HG03066 (cell line): ENCODE results near the gene KCNN3.

ENCODE experiments used
- ATAC-seq: cut with Tn5 transposase; IDR thresholded peaks from one replicate; pipeline ENCODE4 v1.9.1; 2021; ENCODE audit warnings: low read depth; ENCODE audit not compliant: unreplicated experiment

Gene KCNN3

GRCh38 chr1:154881820-154882535, 11.9 kb upstream of the KCNN3 start:
- ATAC-seq = no peak

DNA sequence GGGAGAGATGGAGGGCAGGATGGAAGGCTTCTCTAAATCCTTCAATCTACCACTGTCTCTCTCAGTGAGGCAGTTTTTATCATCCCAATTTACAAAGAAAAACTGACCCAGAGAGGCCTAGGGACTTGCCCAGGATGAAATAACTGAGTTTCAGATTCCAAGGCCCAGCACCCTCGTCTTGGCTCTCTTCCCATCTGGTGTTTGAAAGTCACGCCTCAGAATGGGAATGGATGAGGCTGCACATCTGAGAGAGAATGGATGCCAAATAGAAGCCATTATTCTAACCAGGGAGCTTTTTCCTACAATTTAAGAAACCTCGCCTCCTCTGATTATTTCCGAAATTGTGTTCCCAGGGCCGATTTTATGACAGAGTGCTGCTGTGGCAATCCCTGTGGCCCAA, 10.6 kb upstream of the KCNN3 start:
- ATAC-seq = no peak

DNA sequence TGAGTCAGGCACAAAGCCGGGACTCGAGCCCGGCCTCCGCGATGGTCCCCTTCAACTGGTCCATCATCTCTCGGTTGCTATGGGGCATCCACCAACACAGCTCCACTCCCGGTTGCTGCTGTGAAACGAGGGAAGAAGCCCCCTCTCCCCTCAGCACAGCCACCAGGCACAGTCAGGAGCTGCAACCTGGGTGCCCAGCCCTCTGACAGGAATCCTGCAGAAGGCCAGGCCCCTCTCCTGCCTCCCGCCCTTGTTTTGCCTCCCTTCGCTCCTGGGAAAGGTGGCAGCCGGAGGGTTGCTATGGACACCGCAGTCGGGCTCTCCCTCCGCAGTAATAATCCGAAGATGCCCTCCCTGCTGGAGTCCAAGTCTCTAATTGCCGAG, 8.9 kb upstream of the KCNN3 start:
- ATAC-seq = no peak

DNA sequence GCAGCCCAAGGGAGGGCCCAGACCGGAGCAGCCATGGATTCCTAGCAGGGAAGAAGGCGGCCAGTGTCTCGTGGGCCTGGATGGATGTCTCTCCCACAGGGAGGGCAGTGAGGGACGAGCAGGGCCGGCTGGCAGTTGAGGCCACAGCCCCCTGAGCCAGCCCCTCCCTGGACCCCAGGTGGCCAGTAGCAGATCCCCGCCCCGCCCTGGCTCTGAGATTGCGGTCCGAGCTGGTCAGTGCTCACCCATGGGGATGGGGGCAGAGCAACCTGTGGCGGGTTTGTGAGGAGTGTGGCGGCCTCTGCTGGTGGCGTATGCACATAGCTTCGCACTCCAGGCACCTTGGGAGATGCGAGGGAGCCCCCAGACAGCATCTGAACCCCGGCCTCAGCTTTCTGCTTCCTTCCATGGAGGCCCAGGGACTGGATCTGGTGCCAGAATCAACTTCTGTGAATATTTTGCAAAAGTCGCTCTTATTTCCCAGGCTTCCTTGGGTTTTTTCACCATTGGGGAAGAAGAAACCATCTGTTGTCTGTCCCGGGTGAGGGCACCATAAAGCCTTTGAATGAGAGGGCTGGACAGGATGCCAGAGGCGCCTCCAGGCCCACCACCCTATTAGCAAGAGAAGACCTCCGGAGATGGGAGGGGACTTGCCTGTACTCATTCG, 8.4 kb upstream of the KCNN3 start:
- peak; percentile 58 for ATAC-seq

GRCh38 chr1:154877370-154877974, 7.4 kb upstream of the KCNN3 start:
- no peak for ATAC-seq

GRCh38 chr1:154876842-154877369, 6.8 kb upstream of the KCNN3 start:
- no peak for ATAC-seq

GRCh38 chr1:154874465-154874864, 4.4 kb upstream of the KCNN3 start:
- ATAC-seq = no peak

DNA sequence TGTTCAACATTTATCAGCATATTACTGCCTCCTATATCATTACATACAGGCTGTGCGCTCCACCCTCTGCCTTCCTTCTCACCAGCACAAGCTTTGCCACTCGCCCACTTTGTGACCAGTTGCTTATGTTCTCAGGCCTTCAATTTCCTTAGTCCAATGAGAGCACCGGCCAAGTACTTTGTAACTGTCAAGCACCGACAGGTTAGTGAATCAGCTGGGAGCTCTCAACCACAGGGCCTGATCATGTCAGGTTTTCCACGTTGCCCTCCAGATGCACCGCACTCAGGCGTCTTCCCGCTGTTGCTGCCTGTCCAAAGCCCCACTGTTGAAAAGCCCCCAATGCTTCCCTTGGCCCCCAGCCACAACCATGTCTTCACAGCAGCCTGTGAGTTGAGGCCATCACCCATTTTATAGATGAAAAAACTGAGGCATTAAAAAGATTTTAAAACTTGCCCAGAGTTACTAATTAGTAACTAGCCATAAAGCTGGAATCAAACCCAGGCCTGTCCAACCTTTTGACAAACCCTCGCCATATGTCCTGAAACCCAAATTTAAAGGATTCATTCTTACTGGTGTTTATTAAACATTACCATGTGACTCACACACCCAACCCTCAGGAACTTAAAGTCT, 3.4 kb upstream of the KCNN3 start:
- ATAC-seq = no peak

DNA sequence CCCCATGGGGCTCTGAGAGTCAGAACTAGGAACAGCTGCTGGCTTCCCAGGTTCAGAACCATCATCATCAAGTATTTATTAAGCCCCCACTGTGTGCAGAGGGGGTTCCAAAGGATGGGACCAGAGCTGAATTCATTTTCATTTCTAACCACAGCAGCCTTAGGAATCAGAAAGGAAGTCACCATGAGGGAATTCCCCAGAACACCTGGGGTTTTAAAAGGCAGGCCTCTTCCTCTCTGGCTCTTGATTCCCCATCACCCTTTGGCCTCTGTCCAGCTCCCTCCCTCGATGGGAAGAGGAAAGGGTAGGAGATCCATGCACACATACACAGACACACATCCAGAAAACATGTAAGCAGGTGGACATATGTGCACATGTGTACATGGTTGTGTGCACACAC, 1.3 kb upstream of the KCNN3 start:
- ATAC-seq = no peak

GRCh38 chr1:154870734-154871133, 653 bp upstream of the KCNN3 start:
- no peak for ATAC-seq

DNA sequence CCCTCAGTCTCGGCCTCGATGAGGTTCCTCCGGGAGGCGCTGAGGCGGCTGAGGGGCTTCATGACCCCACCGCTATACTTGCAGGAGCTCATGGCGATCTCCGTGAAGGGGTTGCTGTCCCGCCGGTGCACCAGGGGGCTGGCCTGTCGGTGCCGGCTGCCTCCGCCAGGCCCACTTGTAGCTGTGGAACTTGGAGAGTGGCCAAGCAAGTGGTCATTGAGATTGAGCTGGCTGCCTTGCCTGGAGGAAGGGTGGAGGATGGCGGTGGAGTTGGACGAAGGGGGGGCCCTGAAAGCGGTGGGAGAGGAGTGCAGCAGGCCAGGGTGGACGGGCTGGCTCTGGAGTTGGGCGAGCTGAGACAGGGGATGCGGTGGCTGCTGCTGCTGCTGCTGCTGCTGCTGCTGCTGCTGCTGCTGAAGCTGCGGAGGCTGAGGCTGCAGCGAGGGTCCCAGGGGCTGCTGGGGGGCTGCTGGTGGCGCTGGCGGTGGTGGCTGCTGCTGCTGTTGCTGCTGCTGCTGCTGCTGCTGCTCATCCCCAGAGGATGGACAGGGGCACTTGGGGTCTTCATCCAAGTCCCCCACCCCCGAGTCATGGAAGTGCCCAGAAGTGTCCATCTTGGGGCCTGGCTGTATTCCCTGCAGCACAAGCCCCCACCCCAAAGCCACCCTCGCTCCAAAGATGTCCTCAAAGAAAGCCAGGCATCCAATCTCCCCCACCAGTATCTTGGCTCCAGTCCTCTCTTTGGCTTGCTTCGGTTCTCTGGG, 548 bp downstream of the KCNN3 start:
- no peak for ATAC-seq

- ATAC-seq = no peak
Measured at GRCh38 chr1:154867841-154868605, 2.1 kb downstream of the KCNN3 start.

- ATAC-seq = no peak
Measured at GRCh38 chr1:154867064-154867825, 2.8 kb downstream of the KCNN3 start.

- ATAC-seq = no peak
Measured at GRCh38 chr1:154866257-154867063, 3.6 kb downstream of the KCNN3 start.

GRCh38 chr1:154865442-154866256, 4.4 kb downstream of the KCNN3 start:
- no peak for ATAC-seq

GRCh38 chr1:154864189-154864975, 5.7 kb downstream of the KCNN3 start:
- no peak for ATAC-seq
